ENCODE measurements around the gene PLEKHO2. TPM values are rescaled to one million over a fixed set of nuclear protein-coding genes. Genes with fewer than 3 reads are reported as not detected.

The PLEKHO2 gene
- polyA plus RNA-seq, 1 of the 3 experiments (the other 2 are of a cell fraction) = 7.8 TPM

- Histone ChIP-seq H3K9me2 (no peaks in the 10 kb centered on the region), H4K20me1 (ENCODE audit: insufficient read depth) (no peaks in the 10 kb centered on the region), H3K4me1 (ENCODE audit: control insufficient read depth in 1 of 2, insufficient read depth in 2 of 2, low read depth in 1 of 2, low read length in 1 of 2) (peaks cover 0 to 14% of the 10 kb centered on the region in 2 experiments; a peak in 2 of 4 replicates), H3K27ac (ENCODE audit: low read depth in 2 of 2, low read length in 1 of 2) (no peak overlapping the region), H3K79me2 (ENCODE audit: insufficient read depth) (no peaks in the 10 kb centered on the region), H2AFZ (ENCODE audit: low read depth) (no peak overlapping the region), H3K9ac (no peak overlapping the region), H3K36me3 (replicated peaks in 1 of 2; ENCODE audit: control insufficient read depth in 1 of 2, insufficient read depth in 2 of 2, low read length in 1 of 2) (no peaks in the 10 kb centered on the region), H3K4me2 (no peak overlapping the region), H3K9me3 (no peaks in the 10 kb centered on the region), H3K27me3 (ENCODE audit: insufficient read depth) (no peaks in the 10 kb centered on the region), H3K4me3 (ENCODE audit: low read depth in 2 of 2, low read length in 1 of 2) (no peak overlapping the region), H3F3A (replicated peaks; ENCODE audit: insufficient read depth) (no peaks in the 10 kb centered on the region)
- no peak for TF ChIP-seq POLR2AphosphoS5 (IDR thresholded peaks at IDR 0.05; ENCODE audit: low read depth, low read length)
- TF ChIP-seq GATA2 (CRISPR knock-in tag; IDR thresholded peaks at IDR 0.05) = no peak
- no peak for TF ChIP-seq RAD21 (IDR thresholded peaks at IDR 0.05; ENCODE audit: low read length)
- TF ChIP-seq RCOR1 (IDR thresholded peaks at IDR 0.05; ENCODE audit: low read length) = no peak
- no peak for TF ChIP-seq IRF3 (IDR thresholded peaks at IDR 0.05; ENCODE audit: low read depth, low read length)
- TF ChIP-seq FOXM1 (IDR thresholded peaks at IDR 0.05; ENCODE audit: low read depth) = no peak
- no peak for TF ChIP-seq FOXJ3 (CRISPR knock-in tag; IDR thresholded peaks at IDR 0.05)
- TF ChIP-seq CHD2 (IDR thresholded peaks at IDR 0.05; ENCODE audit: low read length, partially characterized antibody) = no peak
- no peak for TF ChIP-seq NRF1 (IDR thresholded peaks at IDR 0.05; ENCODE audit: low read depth, low read length)
- TF ChIP-seq RFX5 (IDR thresholded peaks at IDR 0.05; ENCODE audit: low read length) = no peak
- ChIA-PET CTCF (interaction anchor here (0.7 to 9.5 kb wide), 33 partner anchors 8 to 488 kb away, joined by 3 to 286 read pairs (median 6); partner anchors contain the start of gene RBPMS2), POLR2A (no interaction called here)
- 75% methylated on average over 10 of the region's 10 CpGs for WGBS (ENCODE audit: low lambda C conversion rate)
- peak; percentile 7 for DNase-seq
Observed at GRCh38 chr15:64808785-64809453, 32.8 kb upstream of the PLEKHO2 start.

- POLR2A ChIA-PET = interaction anchor here (1.0 kb wide), 1 partner anchor 8 kb away, joined by 3 read pairs; no protein-coding TSS in a partner anchor
- no peaks in the 10 kb centered on the region for H3K27me3 ChIP-seq (ENCODE audit: insufficient read depth)
- no peak overlapping the region for H3K4me2 ChIP-seq
- H3F3A ChIP-seq (replicated peaks; ENCODE audit: insufficient read depth) = no peaks in the 10 kb centered on the region
- H3K36me3 ChIP-seq (replicated peaks in 1 of 2; ENCODE audit: control insufficient read depth in 1 of 2, insufficient read depth in 2 of 2, low read length in 1 of 2) = no peaks in the 10 kb centered on the region
- no peaks in the 10 kb centered on the region for H3K9me3 ChIP-seq
- 34% methylated on average over 14 of the region's 14 CpGs for WGBS (ENCODE audit: low lambda C conversion rate)
- peak; percentile 98 for TF ChIP-seq CTCF (IDR thresholded peaks at IDR 0.05)
- no peak for TF ChIP-seq ZBTB33 (IDR thresholded peaks at IDR 0.05; ENCODE audit: borderline replicate concordance, low read depth)
- TF ChIP-seq GABPA (IDR thresholded peaks at IDR 0.05; ENCODE audit: low read depth) = no peak
- TF ChIP-seq RAD21 (IDR thresholded peaks at IDR 0.05; ENCODE audit: low read length) = peak; percentile 94
- no peak for TF ChIP-seq EZH2phosphoT487 (IDR thresholded peaks at IDR 0.05; ENCODE audit: borderline replicate concordance, low read depth)
- TF ChIP-seq SMC3 (IDR thresholded peaks at IDR 0.05; ENCODE audit: low read depth, low read length) = peak; percentile 98
- no peak for TF ChIP-seq NFIC (IDR thresholded peaks at IDR 0.05; ENCODE audit: borderline replicate concordance)
- CTCF ChIA-PET = interaction anchor here (0.6 to 9.5 kb wide), 42 partner anchors 9 to 490 kb away, joined by 3 to 286 read pairs (median 5); partner anchors contain the start of gene RBPMS2
- no peaks in the 10 kb centered on the region for H3K9me2 ChIP-seq
- no peak overlapping the region for H3K27ac ChIP-seq (ENCODE audit: low read depth in 2 of 2, low read length in 1 of 2)
- no peaks in the 10 kb centered on the region for H4K20me1 ChIP-seq (ENCODE audit: insufficient read depth)
- peak; percentile 91 for DNase-seq
- no peak overlapping the region for H3K9ac ChIP-seq
- H3K79me2 ChIP-seq (ENCODE audit: insufficient read depth) = no peaks in the 10 kb centered on the region
- H3K4me3 ChIP-seq (ENCODE audit: low read depth in 2 of 2, low read length in 1 of 2) = peak overlapping the region in 1 of 2 experiments; percentile 20; a peak in 1 of 4 replicates
- peak overlapping the region; percentile 59; the same call in 1 of the 2 replicates for H2AFZ ChIP-seq (ENCODE audit: low read depth)
- H3K4me1 ChIP-seq (ENCODE audit: control insufficient read depth in 1 of 2, insufficient read depth in 2 of 2, low read depth in 1 of 2, low read length in 1 of 2) = peaks cover 0 to 14% of the 10 kb centered on the region in 2 experiments; a peak in 2 of 4 replicates
Observed at GRCh38 chr15:64809649-64810496, 31.8 kb upstream of the PLEKHO2 start.
